Neuronal stem cell (in vitro differentiated cells): Measurements from ENCODE around the gene TMPRSS3.

Experiments
- DNase-seq: peaks from one replicate; pipeline ENCODE4 v3.0.0-alpha.2; 2013; ENCODE audit warnings: low spot score
- H2AFZ ChIP-seq: one replicate; pipeline ENCODE4 v1.6.1; 2013; ENCODE audit warnings: mild to moderate bottlenecking, low read length, inconsistent platforms
- H2AK5ac ChIP-seq: 2 replicates; pipeline ENCODE4 v1.6.1; 2013; ENCODE audit warnings: low read depth, mild to moderate bottlenecking, inconsistent platforms, low read length, moderate library complexity, mixed read lengths
- H2BK120ac ChIP-seq: 2 replicates; pipeline ENCODE4 v1.6.1; 2013; ENCODE audit warnings: low read depth, mild to moderate bottlenecking, inconsistent platforms, low read length, moderate library complexity, mixed read lengths
- H2BK12ac ChIP-seq: one replicate; pipeline ENCODE4 v1.6.1; 2013; ENCODE audit warnings: low read length, inconsistent platforms
- H2BK15ac ChIP-seq: 2 replicates; pipeline ENCODE4 v1.6.1; 2013; ENCODE audit warnings: mild to moderate bottlenecking, low read length, inconsistent platforms, mixed read lengths
- H2BK5ac ChIP-seq: one replicate; pipeline ENCODE4 v1.6.1; 2013; ENCODE audit warnings: inconsistent platforms, mild to moderate bottlenecking, low read length, moderate library complexity
- H3K14ac ChIP-seq: one replicate; pipeline ENCODE4 v1.6.1; 2013; ENCODE audit warnings: low read length, inconsistent platforms
- H3K18ac ChIP-seq: 2 replicates; pipeline ENCODE4 v1.6.1; 2013; ENCODE audit warnings: low read length, inconsistent platforms
- H3K23ac ChIP-seq: 2 replicates; pipeline ENCODE4 v1.6.1; 2013; ENCODE audit warnings: low read depth, mild to moderate bottlenecking, mixed read lengths, low read length, inconsistent platforms; ENCODE audit not compliant: poor library complexity
- H3K27ac ChIP-seq: replicated peaks from 3 replicates; pipeline ENCODE4 v1.5.1; 2013; ENCODE audit warnings: low read length, inconsistent platforms
- H3K27me3 ChIP-seq, 3 experiments: 2 replicates each; pipeline ENCODE4 v1.6.1; 2013; ENCODE audit warnings: low read length in 3 of 3, mild to moderate bottlenecking in 2 of 3, inconsistent platforms in 1 of 3, low read depth in 1 of 3, mixed read lengths in 1 of 3, moderate library complexity in 1 of 3; ENCODE audit not compliant: control insufficient read depth in 3 of 3, insufficient read depth in 3 of 3
- H3K36me3 ChIP-seq, 2 donors: replicated peaks in 1 of 2; 2 replicates each; pipeline ENCODE4 v1.6.1; 2013; ENCODE audit warnings: low read length in 2 of 2; ENCODE audit not compliant: control insufficient read depth in 2 of 2, insufficient read depth in 2 of 2
- H3K4ac ChIP-seq: 2 replicates; pipeline ENCODE4 v1.6.1; 2013; ENCODE audit warnings: inconsistent platforms, mild to moderate bottlenecking, low read length, moderate library complexity
- H3K4me1 ChIP-seq, 2 donors: 1 replicate in 1 of 2; 2 replicates in 1 of 2; pipeline ENCODE4 v1.6.1; 2013; ENCODE audit warnings: low read length in 2 of 2, low read depth in 1 of 2; ENCODE audit not compliant: control insufficient read depth in 2 of 2, insufficient read depth in 1 of 2
- H3K4me2 ChIP-seq: one replicate; pipeline ENCODE4 v1.6.1; 2013; ENCODE audit warnings: mild to moderate bottlenecking, low read length, inconsistent platforms; ENCODE audit not compliant: insufficient read depth, poor library complexity, severe bottlenecking
- H3K4me3 ChIP-seq, 2 donors: 2 replicates each; pipeline ENCODE4 v1.5.1; 2013; ENCODE audit warnings: low read length in 2 of 2, mild to moderate bottlenecking in 2 of 2, inconsistent platforms in 1 of 2, moderate library complexity in 1 of 2
- H3K79me1 ChIP-seq: one replicate; pipeline ENCODE4 v1.6.1; 2013; ENCODE audit warnings: low read depth, mild to moderate bottlenecking, inconsistent platforms, low read length, moderate library complexity
- H3K9ac ChIP-seq: one replicate; pipeline ENCODE4 v1.6.1; 2013; ENCODE audit warnings: mild to moderate bottlenecking, low read depth, low read length, inconsistent platforms; ENCODE audit not compliant: poor library complexity
- H3K9me3 ChIP-seq, 2 donors: replicated peaks in 1 of 2; 2 replicates each; pipeline versions ENCODE3 to v1.6.1; 2013; ENCODE audit warnings: low read length in 2 of 2, mild to moderate bottlenecking in 2 of 2, inconsistent platforms in 1 of 2, low read depth in 1 of 2, mixed read lengths in 1 of 2, moderate library complexity in 1 of 2; ENCODE audit not compliant: control insufficient read depth in 2 of 2, insufficient read depth in 1 of 2
- H4K8ac ChIP-seq: one replicate; pipeline ENCODE4 v1.6.1; 2013; ENCODE audit warnings: low read depth, mild to moderate bottlenecking, inconsistent platforms, low read length, moderate library complexity
- H4K91ac ChIP-seq: one replicate; pipeline ENCODE4 v1.6.1; 2013; ENCODE audit warnings: low read length, low read depth, mild to moderate bottlenecking, inconsistent platforms; ENCODE audit not compliant: poor library complexity
- WGBS, 2 donors: extraction: QIAGEN DNeasy Blood & Tissue Kit; methylation state at CpG; one replicate each; pipeline ENCODE4 v1.1.7; 2013; ENCODE audit warnings: missing lambda C conversion rate in 2 of 2, mixed read lengths in 1 of 2; ENCODE audit not compliant: insufficient read length in 2 of 2, insufficient replicate concordance in 1 of 2; ENCODE audit errors: extremely low coverage in 2 of 2; 5-methylcytosine and 5-hydroxymethylcytosine counted together

Gene TMPRSS3

DNA sequence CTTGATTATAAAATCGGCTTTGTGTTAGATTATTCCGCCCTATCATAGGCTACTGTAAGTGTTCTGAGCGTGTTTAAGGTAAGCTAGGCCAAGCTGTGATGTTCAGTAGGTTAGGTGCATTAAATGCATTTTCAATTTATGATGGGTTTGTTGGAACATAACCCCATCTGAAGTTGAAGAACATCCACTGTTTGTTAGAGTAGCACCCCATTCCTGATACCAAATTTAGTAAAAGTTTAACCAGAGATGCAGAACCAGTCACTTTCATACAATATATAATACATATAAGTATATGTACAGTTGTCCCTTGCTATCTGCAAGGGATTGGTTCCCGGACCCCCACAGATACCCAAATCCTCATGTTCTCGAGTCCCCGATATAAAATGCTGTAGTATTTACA, 24.0 kb upstream of the TMPRSS3 start:
- no peak overlapping the region for H3K4ac ChIP-seq
- H3K9ac ChIP-seq: no peak overlapping the region
- no peak overlapping the region for H2AFZ ChIP-seq
- no peak overlapping the region for H2BK120ac ChIP-seq
- H3K4me2 ChIP-seq: no peak overlapping the region
- no peak overlapping the region for H2AK5ac ChIP-seq
- H2BK5ac ChIP-seq: no peak overlapping the region
- no peak for DNase-seq
- no peaks in the 10 kb centered on the region for H3K27me3 ChIP-seq
- no peak overlapping the region for H4K91ac ChIP-seq
- no peak overlapping the region for H3K23ac ChIP-seq
- no CpG with 5 or more reads among the region's 6 CpGs for WGBS, 2 donors
- H3K18ac ChIP-seq: no peak overlapping the region
- no peak overlapping the region for H3K4me3 ChIP-seq
- no peak overlapping the region for H2BK15ac ChIP-seq
- H3K27ac ChIP-seq: no peak overlapping the region
- no peaks in the 10 kb centered on the region for H3K9me3 ChIP-seq
- no peak overlapping the region for H4K8ac ChIP-seq
- no peak overlapping the region for H3K14ac ChIP-seq
- no peaks in the 10 kb centered on the region for H3K79me1 ChIP-seq
- no peak overlapping the region for H2BK12ac ChIP-seq
- H3K36me3 ChIP-seq: no peaks in the 10 kb centered on the region
- H3K4me1 ChIP-seq: peaks cover 0 to 5% of the 10 kb centered on the region in 2 donors

DNA sequence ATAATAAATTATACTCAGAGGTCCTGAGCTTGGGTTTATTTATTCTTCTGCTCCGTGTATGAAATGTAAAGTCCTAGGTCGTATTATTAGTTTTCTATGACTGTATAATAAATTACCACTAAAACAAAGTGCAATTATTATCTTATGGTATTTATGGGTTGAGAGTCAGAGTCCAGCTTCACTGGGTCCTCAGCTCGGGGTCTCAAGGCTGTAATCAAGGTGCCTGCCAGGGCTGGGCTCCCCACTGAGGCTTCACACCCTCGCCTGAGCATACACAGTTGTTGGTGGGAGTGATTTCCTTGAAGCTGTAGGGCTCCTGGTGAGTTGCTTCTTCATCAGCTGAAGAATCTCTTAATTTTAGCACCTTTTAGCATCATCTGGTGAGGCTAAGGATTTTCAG, 23.0 kb upstream of the TMPRSS3 start:
- Histone ChIP-seq H3K27me3 (no peaks in the 10 kb centered on the region), H2AK5ac (no peak overlapping the region), H4K91ac (no peak overlapping the region), H3K9me3 (no peaks in the 10 kb centered on the region), H3K14ac (no peak overlapping the region), H3K36me3 (no peaks in the 10 kb centered on the region), H2BK15ac (no peak overlapping the region), H2BK5ac (no peak overlapping the region), H3K23ac (no peak overlapping the region), H3K27ac (no peak overlapping the region), H3K9ac (no peak overlapping the region), H3K4me3 (no peak overlapping the region), H3K4me1 (peaks cover 0 to 5% of the 10 kb centered on the region in 2 donors), H3K4ac (no peak overlapping the region), H4K8ac (no peak overlapping the region), H3K18ac (no peak overlapping the region), H2BK12ac (no peak overlapping the region), H2AFZ (no peak overlapping the region), H3K4me2 (no peak overlapping the region), H3K79me1 (no peaks in the 10 kb centered on the region), H2BK120ac (no peak overlapping the region)
- no peak for DNase-seq
- WGBS, 2 donors: no CpG with 5 or more reads among the region's 4 CpGs

DNA sequence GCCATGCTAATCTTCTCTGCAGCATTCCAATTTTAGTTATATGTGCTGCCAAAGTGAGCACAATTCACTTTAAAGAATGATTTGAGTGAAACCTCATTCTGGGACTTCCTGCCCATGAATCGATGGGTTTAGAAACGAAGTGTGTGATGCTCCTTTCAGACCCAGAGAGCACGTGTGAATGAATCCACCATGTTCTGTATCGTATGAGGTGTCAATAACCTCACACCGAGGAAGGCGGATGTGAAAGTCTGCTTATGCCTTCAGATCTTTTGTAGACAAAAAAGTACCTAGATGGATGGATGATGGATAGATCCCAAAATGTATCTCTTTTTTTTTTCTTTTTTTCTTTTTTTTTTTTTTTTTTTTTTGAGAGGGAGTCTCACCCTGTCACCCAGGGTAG, 21.7 kb upstream of the TMPRSS3 start:
- no peak overlapping the region for H3K4me3 ChIP-seq
- no peaks in the 10 kb centered on the region for H3K79me1 ChIP-seq
- H3K14ac ChIP-seq: no peak overlapping the region
- H2AK5ac ChIP-seq: no peak overlapping the region
- H2BK5ac ChIP-seq: no peak overlapping the region
- no peak overlapping the region for H4K91ac ChIP-seq
- H3K9ac ChIP-seq: no peak overlapping the region
- H3K36me3 ChIP-seq: no peaks in the 10 kb centered on the region
- no CpG with 5 or more reads among the region's 6 CpGs for WGBS, 2 donors
- H3K27me3 ChIP-seq: no peaks in the 10 kb centered on the region
- H3K23ac ChIP-seq: no peak overlapping the region
- H3K4ac ChIP-seq: no peak overlapping the region
- no peak overlapping the region for H2BK15ac ChIP-seq
- no peak overlapping the region for H3K27ac ChIP-seq
- H2BK12ac ChIP-seq: no peak overlapping the region
- H3K4me2 ChIP-seq: no peak overlapping the region
- no peak overlapping the region for H2BK120ac ChIP-seq
- no peak overlapping the region for H3K18ac ChIP-seq
- H3K9me3 ChIP-seq: no peaks in the 10 kb centered on the region
- peaks cover 0 to 5% of the 10 kb centered on the region in 2 donors for H3K4me1 ChIP-seq
- no peak overlapping the region for H4K8ac ChIP-seq
- no peak for DNase-seq
- H2AFZ ChIP-seq: no peak overlapping the region

DNA sequence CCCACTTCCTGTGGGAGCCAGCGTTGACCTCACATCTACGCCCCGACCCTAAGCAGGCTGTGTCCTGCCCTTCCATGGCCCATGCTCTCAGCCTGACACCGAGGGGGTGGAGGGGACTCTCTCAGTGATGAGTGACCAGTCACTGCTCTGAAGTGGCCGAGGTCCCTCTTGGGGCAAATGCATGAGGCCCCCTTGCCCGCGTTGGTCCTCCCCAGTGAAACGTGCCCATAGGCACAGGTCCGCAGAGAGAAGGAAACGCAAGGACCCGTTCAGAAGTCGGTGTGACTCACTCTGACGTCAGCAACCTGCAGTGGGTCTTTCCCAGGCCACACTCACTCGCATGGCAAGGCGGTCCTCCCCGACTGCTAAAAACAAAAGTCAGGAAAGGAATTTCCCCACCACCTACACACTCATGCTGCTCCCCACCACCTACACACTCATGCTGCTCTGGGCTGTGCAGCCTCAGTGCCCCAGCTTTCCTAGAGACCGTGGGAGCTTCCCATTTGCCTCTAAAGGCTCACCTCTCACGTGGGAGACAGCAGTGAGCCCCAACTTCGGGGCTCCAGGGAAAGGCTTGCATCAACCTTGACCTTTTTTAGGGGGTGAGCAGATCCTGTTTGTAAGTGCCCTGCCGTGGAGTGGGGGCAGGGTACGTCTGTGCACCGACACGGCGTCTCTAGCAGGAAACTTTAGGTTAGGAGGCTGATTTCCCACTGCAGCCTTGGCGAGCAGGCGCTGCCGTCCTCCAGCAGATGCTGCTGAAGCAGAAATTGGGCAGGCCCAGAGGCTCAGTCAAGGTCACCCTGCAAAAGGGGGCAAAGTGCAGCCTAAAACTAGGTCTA, 19.3 kb upstream of the TMPRSS3 start:
- Histone ChIP-seq H3K4me1 (peaks cover 0 to 5% of the 10 kb centered on the region in 2 donors), H2BK12ac (no peak overlapping the region), H2AFZ (peak overlapping the region; percentile 17), H2BK120ac (no peak overlapping the region), H3K79me1 (no peaks in the 10 kb centered on the region), H3K4me2 (no peak overlapping the region), H2AK5ac (no peak overlapping the region), H3K4ac (no peak overlapping the region), H3K27ac (no peak overlapping the region), H3K18ac (peak overlapping the region; percentile 62), H4K8ac (no peak overlapping the region), H3K23ac (peak overlapping the region; percentile 46), H4K91ac (no peak overlapping the region), H2BK5ac (no peak overlapping the region), H3K4me3 (peak overlapping the region in 1 of 2 donors; percentile 49), H2BK15ac (peak overlapping the region; percentile 64), H3K9me3 (peaks cover 0 to 5% of the 10 kb centered on the region in 2 donors), H3K14ac (no peak overlapping the region), H3K36me3 (no peaks in the 10 kb centered on the region), H3K27me3 (no peaks in the 10 kb centered on the region), H3K9ac (no peak overlapping the region)
- no CpG with 5 or more reads among the region's 27 CpGs for WGBS, 2 donors
- DNase-seq: no peak
